Colon (tissue), 2 donors: Measurements from ENCODE around the gene ST6GALNAC2.
"Not testable (repeated sequence)": the region's sequence is repeated elsewhere in the genome, so short reads cannot be mapped to it uniquely, and the experiment has no call there.

ENCODE experiments used
- FAIRE-seq: peaks from 2 replicates; lab custom pipeline; 2012; peaks lifted over from hg19 to GRCh38; lab: Jason Lieb, UNC
- donor health status: control.
- donor health status: control.

Gene ST6GALNAC2

DNA sequence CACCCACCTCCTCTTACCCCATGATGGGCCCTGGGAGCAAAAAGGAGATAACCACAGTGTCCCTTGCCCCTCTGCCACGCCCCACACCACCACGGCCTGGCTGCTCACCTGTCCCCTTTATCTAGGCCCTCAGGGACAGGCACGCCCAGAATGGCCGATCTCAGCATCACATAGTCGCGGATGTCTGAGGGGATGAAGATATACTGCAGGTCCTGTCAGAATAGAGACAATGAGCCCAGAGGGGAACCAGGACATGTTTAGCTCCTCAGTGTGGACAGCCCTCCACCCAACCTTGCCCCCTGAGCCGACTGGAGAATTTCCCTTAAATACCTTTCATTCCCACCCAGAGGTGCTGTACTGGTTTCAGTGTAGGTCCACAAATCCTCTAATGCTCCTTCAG is 15.2 kb downstream of the ST6GALNAC2 start:
- no peak for FAIRE-seq

DNA sequence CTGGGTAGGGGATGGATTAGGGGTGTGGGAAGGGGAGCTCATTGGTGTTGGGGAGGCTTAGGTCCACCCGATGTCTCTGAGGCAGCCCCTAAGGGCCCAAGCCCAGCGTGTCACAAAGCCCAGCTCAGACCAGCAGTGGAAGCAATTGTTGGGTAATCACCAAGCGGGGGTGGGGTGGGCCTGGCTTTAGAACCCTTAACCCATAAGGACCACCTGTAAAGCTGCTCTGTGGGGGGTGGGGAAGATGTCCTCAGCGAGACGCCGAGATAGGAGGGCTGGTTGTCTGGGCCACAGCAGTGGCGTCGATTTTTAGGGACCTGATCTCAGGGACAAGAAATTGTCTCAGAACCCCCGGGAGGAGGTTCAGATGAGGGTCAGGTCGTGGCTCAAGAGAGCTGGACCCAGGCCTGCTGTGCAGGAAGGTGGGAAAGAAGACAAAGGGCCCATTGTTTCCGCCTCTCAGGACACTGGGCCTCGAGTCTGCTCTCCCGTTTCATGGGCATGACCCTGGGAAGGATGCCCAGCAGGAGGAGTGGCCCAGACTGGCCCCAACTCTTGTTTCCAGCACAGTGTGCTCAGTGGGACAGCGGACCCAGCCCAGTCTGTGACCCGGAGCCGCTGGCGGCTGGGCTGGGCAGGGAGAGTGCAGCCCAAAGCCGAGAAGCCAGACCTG is 15.9 kb downstream of the ST6GALNAC2 start:
- no peak for FAIRE-seq

DNA sequence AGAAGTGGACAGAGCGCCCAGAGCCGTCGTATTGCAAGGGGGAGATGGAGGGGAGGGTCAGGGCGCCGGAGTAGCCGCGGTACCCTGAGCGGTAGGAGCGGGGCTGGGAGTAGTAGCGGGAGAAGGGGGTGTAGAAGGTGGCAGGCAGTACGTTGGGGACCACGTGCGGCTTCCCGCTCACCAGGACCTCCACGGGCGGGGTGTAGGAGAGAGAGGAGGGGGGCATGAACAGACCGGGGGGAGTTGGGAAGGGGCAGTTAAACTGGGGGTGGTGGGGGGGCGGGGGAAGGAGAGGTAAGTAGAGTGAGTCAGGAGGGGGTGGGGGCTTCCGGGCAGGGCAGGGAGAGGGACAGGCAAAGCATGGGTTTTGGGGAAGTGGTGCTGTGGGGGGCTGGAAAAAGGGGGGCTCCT is 16.8 kb downstream of the ST6GALNAC2 start:
- FAIRE-seq, result no peak

DNA sequence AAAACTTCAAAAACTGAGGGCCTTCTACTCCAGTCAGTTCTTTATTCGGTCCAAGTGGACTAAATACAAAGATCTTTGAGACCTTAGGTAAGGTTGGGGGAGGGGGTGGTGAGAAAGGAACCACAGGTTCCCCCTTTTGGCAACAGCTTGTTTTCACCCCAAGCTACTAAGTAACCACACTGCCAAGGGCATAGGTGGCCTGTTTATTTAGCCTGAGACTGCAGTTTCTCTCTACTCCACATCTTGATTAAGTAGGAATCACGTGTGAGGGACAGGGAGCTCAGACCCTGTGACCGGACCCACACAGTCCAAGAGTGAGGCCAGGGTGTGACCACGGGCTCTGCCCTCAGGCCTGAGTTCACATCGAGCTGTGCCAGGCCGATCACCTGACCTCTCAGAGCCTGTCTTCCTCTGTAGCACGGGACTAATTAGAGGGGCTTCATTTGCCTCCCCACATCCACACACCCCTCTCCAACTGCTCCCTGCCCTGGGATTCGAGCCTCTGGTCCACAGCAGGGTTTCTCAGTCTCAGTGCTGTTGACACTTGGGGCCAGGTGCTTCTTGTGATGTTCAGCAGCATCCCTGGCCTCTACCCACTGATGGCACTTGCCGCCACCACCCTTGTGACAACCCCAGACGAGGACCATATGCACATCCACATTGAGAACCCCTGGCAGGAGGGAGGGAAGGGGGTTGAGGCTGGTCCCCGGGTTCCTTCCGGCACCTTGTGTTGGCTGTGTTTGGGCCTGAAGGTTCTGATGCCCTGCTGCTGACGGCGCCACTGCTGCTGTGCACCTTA is 17.8 kb downstream of the ST6GALNAC2 start:
- FAIRE-seq, result no peak

DNA sequence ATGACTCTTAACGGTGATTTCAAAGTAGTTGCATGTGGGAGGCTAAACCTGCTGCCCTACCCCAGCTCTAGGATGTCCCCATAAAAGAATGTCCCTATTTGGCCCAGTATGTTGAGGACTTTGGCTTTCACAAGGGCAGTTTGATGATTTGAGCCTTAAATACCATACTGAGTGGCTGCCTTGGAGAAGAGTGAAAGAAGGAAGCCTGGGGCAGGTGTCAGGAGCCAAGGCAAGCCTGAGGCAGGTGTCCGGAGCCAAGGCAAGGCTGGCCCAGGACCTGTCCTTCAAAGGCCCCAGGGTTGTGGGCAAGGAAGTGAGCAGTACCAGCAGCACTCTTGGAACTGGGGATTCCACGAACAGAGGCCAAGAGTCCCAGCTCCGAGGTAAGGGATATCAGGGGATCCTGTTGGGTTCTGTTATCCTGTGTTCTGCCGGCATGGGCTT is 18.6 kb downstream of the ST6GALNAC2 start:
- no peak for FAIRE-seq

DNA sequence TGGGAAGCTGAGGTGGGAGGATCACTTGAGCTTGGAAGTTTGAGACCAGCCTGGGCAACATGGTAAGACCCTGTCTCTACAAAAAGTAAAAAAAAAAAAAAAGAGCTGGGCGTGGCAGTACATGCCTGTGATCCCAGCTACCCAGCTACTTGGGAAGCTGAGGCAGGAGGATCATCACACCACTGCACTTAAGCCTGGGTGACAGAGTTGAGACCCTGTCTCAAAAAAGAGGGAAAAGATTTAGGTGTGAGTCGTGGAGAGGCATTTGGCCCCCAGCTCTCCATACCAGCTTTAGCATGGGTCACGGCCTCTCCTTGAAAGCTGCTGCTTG is 19.1 kb downstream of the ST6GALNAC2 start:
- no peak for FAIRE-seq

DNA sequence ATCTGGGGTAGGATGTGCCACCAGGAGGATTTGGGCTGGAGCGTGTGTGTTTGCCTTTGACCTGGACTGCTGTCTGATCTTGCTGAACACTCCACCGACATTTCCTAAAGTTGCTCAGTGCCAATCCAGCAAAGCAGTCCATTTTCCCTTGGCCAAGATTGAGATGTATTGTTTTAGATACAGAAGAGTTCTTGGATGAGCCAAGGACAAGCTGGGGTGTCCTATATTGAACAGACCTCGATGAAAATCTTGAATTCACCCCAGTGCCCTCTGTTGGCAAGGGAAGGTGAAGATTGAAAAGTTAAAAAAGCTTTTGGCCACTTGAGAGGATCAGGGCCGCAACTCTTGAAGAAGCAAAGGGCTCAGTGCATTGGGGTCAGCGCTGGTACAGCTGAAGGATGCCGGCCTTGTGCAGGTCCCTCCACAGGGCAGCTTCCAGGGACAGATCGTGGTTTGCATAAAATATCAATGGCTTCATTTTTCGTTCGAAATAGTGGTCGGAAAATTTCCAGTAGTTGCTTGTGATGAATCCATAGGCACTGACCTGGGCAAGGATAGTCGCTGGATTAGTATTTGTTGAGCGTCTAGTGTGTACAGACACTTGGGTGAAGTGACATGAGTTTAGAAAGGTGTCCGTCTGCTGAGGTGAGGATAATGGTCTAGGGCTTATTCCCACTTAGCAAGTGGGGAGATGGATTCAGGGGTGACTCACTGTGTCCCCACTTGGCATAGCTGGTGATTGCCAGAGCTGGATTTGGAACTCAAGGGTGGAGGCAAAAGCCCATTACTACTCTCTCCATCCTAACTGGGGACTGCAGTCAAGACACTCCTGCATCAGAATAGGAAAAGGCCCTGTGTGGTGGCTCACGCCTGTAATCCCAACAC is 19.7 kb downstream of the ST6GALNAC2 start:
- FAIRE-seq, result no peak

DNA sequence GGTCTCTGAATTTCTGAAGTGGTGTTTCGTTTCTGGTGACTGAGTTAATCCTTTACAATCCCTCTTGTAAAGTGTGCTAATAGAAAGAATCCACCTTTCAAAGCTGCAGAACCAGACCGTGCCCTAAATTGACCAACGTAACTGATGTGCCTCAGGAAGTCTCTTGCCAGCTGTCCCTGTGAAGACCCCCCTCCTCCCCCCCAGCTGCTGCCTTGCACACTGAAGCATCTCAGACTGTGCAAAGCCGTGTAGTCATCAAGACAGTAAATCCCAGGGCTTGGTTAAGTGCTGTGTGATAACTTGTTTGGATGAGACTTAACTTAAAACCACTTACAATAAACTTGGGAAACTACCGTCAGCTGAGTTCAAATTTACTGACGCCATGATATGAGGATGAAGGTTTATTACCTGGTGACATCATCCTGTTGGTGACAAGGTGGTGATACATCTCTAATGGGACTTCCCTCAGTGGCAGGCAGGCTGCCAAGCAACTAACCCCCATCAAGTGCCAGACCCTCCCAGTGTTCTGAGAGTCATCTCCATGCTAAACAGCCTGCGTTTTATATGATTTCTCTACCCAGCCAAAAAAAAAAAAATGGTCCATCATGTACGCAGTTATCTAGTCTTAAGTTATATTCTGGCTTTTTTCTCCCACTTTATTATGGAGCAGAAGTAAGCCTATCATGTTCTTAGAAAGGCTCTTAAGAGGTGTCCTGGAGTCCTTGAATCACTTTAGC is 20.5 kb downstream of the ST6GALNAC2 start:
- FAIRE-seq, result not testable (repeated sequence)

DNA sequence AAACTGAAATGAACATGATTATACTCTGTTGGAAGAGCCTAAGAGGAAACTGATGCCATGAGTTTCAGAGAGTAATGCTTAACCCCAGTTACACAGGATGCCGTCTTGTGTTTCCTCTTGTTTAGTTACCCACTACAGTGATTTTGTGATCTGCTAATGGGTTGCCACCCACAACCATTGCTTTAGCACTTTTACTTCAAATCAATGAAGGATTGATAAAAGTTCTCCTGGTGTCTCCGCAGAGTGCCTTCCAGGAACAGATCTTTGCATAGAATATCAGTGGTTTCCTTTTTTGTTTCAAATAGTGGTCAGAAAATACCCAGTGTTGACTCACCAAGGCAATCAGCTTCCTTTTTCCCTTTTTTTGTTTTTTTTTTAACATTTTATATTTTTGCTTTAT is 22.3 kb downstream of the ST6GALNAC2 start:
- not testable (repeated sequence) for FAIRE-seq

DNA sequence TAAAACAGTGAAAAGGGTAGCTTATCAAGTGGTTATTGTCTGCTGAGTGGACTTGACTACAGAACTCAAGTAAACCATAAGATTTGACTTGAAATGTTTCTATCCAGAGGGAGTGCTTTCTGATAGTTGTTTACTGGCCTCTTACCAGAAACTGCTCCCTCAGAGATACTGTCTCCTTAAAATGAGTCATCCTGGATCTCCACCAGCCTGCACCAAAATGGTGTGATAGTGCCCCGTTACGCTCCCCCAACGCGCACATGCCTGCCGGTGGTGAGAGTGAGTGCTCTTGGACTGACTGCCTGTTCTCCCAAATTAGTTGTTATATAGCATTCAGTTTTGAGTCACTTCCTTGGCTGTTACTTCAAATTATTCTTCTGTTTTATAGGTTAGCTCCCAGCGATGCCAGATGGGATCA is 22.9 kb downstream of the ST6GALNAC2 start:
- no peak for FAIRE-seq

DNA sequence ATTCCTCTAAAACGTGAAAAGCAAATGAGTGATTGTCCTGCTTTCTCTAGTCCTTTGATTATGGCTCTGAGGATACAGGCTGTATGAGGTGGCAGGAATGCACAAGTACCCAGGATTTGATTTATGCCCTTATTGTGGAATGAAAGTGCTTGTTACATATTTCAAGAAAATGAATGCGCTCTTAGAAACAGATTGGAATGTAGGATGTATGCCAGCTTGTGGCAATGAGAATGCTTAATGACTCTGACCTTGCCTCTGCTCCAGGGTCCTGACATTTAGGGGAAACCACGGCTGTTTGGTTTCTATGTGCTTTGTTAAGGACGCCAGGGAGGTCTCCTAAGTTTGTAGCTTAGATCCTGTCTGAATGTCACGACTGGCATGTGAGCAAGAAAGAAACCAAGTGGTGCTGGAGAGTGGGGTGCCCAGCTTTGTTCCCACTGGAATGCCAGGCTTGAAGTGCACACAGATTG is 23.8 kb downstream of the ST6GALNAC2 start:
- no peak for FAIRE-seq

DNA sequence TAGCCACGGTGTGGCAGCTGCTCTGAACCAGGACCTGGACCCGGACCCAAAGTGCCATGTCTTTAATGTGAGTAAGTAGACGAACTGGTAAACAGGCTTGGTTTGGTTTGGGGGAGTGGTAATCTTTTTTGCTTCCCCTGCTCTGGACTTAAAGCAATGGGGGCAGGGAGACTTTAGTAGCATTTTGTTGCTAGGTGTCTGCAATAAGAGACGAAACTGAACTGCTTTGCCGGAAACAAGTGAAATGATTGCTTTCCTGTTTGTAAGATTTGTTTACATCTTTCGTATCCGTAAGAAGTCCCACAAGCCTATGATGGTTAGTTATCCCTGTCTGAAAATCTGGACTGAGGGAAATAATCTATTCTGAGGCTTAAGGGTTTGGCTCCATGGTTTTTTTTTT is 24.3 kb downstream of the ST6GALNAC2 start:
- FAIRE-seq, result no peak

DNA sequence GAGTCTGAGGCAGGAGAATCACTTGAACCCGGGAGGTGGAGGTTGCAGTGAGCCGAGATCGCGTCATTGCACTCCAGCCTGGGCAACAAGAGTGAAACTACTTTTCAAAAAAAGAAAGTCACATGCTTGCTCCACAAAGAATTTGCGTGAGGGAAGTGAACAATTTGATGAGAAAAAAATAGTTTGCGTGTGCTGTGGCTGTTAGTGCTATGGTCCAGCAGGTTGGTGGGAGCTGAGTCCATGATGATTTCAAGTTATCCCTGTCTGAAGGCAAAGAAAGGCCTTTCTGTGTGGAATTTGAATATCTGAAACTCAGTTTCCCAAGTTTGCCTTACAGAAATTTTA is 24.8 kb downstream of the ST6GALNAC2 start:
- no peak for FAIRE-seq

DNA sequence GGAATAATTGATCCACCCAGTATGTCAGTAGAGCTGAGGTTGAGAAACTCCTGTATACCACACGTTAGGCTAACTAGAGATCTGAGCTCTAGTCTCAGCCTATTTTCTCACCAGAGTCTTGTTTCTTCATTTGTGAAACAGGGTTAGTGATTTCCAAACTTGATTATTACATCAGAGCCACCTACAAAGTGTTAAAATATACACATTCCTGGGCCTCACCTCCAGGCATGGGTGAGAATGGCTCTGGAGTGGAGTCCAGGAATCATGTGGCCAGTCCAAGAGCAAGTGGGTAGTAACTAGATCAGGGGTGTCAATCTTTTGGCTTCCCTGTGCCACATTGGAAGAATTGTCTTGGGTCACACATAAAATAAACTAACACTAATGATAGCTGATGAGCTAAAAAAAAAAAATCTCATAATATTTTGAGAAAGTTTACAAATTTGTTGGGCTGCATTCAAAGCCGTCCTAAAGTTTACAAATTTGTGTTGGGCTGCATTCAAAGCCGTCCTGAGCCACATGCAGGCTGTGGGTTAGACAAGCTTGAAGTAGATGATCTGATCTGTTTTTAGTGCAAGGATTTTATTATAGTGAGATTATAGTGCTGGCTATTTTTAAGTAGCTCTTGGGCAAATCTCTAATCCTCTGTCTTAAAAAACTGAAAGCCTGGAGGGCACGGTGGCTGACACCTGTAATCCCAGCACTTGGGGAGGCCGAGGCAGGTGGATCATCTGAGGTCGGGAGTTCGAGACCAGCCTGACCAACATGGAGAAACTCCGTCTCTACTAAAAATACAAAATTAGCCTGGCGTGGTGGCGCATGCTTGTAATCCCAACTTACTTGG is 25.4 kb downstream of the ST6GALNAC2 start:
- FAIRE-seq, result no peak

DNA sequence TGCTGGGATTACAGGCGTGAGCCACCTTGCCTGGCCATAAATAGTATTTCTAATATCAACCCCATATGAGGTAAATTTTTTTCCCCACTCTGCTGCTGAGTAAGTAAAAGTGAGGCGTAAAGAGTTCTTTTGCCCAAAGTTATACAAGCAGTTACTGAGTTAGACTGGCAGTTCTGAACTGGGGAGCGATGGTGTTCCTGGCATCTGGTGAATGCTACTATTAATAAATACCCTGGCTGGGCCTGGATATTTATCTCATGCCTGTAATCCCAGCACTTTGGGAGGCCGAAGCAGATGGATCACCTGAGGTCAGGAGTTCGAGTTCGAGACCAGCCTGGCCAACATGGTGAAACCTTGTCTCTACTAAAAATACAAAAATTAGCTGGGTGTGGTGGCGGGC is 26.2 kb downstream of the ST6GALNAC2 start:
- not testable (repeated sequence) for FAIRE-seq

DNA sequence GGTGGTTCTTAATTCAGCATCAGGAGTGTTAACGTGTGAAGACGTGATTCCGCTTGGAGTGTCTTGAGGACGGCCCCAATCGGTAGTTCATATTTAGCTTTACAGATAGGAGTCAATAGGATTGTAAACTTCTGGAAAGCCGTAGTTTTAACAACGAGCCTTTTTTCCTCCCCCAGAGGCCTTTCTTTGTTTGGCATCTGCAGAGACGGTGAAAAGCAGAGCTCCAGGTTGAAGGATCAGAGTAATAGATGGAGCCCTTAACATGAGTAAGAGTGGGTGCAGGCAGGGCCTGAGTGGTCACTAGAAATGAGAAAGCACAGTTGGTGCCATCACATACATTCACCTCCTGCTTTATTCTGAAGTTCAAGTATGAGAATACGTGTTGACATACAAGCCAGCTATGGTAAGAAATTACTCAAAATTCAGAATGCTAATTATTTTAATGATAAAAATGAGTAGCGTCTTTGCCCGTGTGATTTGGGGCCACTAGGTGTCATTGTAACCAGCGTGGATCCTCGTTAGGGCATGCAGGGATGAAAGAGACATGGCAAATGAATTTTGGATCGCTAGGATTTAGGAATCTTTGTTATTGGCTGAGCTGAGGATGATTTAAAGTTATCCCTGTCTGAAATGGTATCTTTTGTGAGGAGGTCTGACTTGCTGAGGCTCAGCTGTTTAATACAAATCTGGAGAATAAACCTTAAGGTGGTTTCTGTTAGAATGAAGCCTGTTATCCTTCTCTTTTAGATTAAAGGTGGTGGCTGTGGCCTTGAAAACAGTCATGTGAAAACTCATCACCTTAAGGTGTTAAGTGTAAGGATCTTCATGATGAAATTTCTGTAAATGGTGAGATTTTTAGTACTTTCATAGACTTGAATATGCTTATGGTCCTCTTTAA is 27.2 kb downstream of the ST6GALNAC2 start:
- no peak for FAIRE-seq

DNA sequence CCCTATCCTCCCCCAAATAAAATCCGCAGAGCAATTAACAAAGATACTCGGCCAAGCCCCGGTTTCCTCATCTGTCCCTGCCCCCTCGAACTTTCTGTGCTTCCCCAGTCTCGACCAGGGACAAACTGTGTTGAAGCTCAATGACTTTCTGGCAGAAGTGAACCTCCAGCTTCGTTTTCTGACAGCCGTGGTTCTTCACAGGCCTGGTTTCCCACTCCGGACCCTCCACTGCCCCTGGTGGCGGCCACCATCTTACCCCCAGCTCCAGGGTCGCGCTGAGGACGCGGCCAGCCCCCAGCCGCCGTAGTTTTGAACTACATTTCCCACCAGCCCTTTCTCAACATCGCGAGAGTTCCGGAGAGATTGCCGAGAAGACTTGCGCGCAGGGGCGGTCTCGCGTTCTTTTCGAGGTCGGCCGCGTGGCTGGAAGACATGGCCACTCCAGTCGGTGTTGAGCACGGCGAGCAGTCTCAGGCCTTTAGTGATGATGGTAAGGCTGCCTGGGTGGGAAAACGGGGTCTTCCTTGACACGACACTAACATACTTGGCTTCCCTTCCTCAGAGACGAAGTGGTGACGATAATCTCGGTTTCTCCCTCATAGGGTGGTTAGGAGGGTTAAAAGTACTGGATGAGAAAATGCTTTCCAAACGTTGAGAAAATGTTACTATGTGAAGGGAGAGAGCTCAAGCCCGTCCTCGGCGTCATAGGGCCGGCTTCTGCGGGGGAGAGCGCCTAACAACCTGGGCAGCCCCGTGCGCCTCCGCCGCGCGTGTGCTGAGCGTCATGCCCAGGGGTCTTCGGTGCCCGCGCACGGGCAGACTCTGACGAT is 28.1 kb downstream of the ST6GALNAC2 start:
- no peak for FAIRE-seq

DNA sequence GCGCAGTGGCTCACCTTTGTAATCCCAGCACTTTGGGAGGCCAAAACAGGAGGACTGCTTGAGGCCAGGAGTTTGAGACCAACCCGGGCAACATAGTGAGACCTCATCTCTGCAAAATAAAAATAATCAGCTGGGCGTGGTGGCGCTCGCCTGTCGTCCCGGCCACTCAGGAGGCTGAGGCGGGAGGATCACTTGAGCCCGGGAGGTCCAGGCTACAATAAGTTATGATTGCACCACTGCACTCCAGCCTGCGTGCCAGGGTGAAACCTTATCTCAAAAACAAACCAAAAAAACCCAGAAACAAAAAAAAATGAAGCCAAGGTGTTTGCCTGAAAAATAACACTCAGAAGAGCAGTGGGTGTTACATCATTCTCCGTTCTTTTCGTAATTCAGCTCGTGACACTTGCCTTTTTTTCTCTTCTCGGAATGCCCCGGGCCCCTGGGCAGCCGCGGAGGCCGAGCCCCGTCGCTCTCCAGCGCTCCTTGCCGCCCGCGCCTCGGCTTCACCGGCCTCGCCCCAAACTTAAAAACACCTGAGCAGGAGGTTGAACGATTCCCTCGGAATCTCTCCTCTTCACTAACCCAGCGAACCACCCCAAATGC is 28.8 kb downstream of the ST6GALNAC2 start:
- no peak for FAIRE-seq

DNA sequence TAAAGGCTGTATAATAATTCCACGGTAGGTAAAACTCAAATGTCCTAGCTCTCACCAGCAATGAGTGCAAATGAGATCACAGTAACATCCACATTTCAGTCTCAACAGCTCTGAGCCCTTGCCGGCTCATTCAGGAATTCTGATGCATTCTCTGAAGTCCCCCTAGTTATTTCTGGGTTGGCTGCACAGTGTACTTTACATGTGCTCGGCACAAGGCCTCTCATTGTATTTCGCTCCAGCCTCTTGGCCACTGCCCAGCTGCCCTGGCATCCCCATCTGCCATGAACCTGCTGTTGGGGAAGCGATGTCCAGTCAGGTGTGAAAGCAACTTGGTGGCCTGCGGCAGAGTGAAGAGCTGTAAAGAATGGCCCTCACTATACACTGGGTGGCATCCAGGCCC is 31.5 kb downstream of the ST6GALNAC2 start:
- FAIRE-seq, result no peak
